GM23338 (cell line): Measurements from ENCODE around the gene NPAS3. TPM values are rescaled to one million over a fixed set of nuclear protein-coding genes. Genes with fewer than 3 reads are reported as not detected.

Experiments used
- ATAC-seq: fragments of 200-7000 bp; cut with Tn5 transposase; 3 replicates; pipeline ENCODE4 v1.9.1; 2020
- DNase-seq: peaks from one replicate; pipeline ENCODE4 v3.0.0-alpha.2; 2015; ENCODE audit warnings: low spot score
- H2AFZ ChIP-seq: fragments of 200-600 bp; sonication (generic); 2 replicates; pipeline ENCODE4 v1.8.0; 2016; ENCODE audit warnings: antibody characterized with exemption, mild to moderate bottlenecking, moderate library complexity
- H3F3A ChIP-seq: fragments of 200-600 bp; sonication (generic); replicated peaks from 2 replicates; pipeline ENCODE4 v1.8.0; 2017; ENCODE audit warnings: antibody characterized with exemption, mixed run types, low read depth
- H3K27ac ChIP-seq: fragments of 200-600 bp; sonication (generic); 2 replicates; pipeline ENCODE4 v1.6.1; 2016; ENCODE audit warnings: low read depth
- H3K27me3 ChIP-seq: fragments of 200-600 bp; sonication (generic); 2 replicates; pipeline ENCODE4 v1.8.0; 2016; ENCODE audit warnings: mild to moderate bottlenecking, mixed run types, moderate library complexity; ENCODE audit not compliant: insufficient read depth
- H3K36me3 ChIP-seq: fragments of 200-600 bp; sonication (generic); 2 replicates; pipeline ENCODE4 v1.8.0; 2016; ENCODE audit warnings: mild to moderate bottlenecking; ENCODE audit not compliant: insufficient read depth
- H3K4me1 ChIP-seq: fragments of 200-600 bp; sonication (generic); 2 replicates; pipeline ENCODE4 v1.8.0; 2016; ENCODE audit warnings: mild to moderate bottlenecking, moderate library complexity; ENCODE audit not compliant: insufficient read depth
- H3K4me2 ChIP-seq: fragments of 200-600 bp; sonication (generic); 2 replicates; pipeline ENCODE4 v1.7.1; 2017; ENCODE audit warnings: mixed run types
- H3K4me3 ChIP-seq: fragments of 200-600 bp; sonication (generic); 2 replicates; pipeline ENCODE4 v1.6.1; 2016; ENCODE audit warnings: mixed run types
- H3K79me2 ChIP-seq: fragments of 200-600 bp; sonication (generic); replicated peaks from 2 replicates; pipeline ENCODE4 v1.8.0; 2017; ENCODE audit warnings: mild to moderate bottlenecking; ENCODE audit not compliant: insufficient read depth
- H3K9me2 ChIP-seq: fragments of 200-600 bp; sonication (generic); 2 replicates; pipeline ENCODE4 v1.8.0; 2017; ENCODE audit not compliant: insufficient read depth
- H4K20me1 ChIP-seq: fragments of 200-600 bp; sonication (generic); replicated peaks from 2 replicates; pipeline ENCODE4 v1.8.0; 2017; ENCODE audit warnings: mild to moderate bottlenecking; ENCODE audit not compliant: insufficient read depth
- H3K27ac Mint-ChIP-seq: 2 replicates; pipeline ENCODE4 v1.8.0; 2020; ENCODE audit warnings: inconsistent platforms, mild to moderate bottlenecking, moderate library complexity, mixed read lengths
- H3K27me3 Mint-ChIP-seq: 3 replicates; pipeline ENCODE4 v1.8.0; 2022; ENCODE audit warnings: low read depth, mild to moderate bottlenecking, moderate library complexity, mixed read lengths, inconsistent platforms; ENCODE audit not compliant: insufficient read depth, poor library complexity
- H3K36me3 Mint-ChIP-seq: 3 replicates; pipeline ENCODE4 v1.8.0; 2021; ENCODE audit warnings: low read depth, mild to moderate bottlenecking, inconsistent platforms, moderate library complexity, mixed read lengths
- H3K4me1 Mint-ChIP-seq: 3 replicates; pipeline ENCODE4 v1.8.0; 2020; ENCODE audit warnings: mild to moderate bottlenecking, inconsistent platforms, mixed read lengths
- H3K4me3 Mint-ChIP-seq: 3 replicates; pipeline ENCODE4 v1.8.0; 2021; ENCODE audit warnings: moderate library complexity, mild to moderate bottlenecking, inconsistent platforms, mixed read lengths
- H3K9me3 Mint-ChIP-seq: 3 replicates; pipeline ENCODE4 v1.8.0; 2020; ENCODE audit warnings: moderate library complexity, mild to moderate bottlenecking, inconsistent platforms, mixed read lengths
- CREB1 ChIP-seq: fragments of 250-450 bp; sonication (Bioruptor Pico); IDR thresholded peaks from 2 replicates; pipeline ENCODE4 v1.5.0; 2020; ENCODE audit warnings: low read depth, mild to moderate bottlenecking, moderate library complexity
- CTCF ChIP-seq, 2 experiments: fragments of 200-600 bp in 1 of 2; sonication (generic) in 1 of 2; conservative IDR thresholded peaks; 2 replicates each; pipeline versions ENCODE4 v1.5.1 to v1.6.1; 2016 to 2017; ENCODE audit warnings: antibody characterized with exemption in 2 of 2, low read depth in 2 of 2, mild to moderate bottlenecking in 2 of 2, moderate library complexity in 1 of 2
- EZH2phosphoT487 ChIP-seq: fragments of 200-600 bp; sonication (generic); IDR thresholded peaks from one replicate; pipeline ENCODE4 v1.8.1; 2018; ENCODE audit warnings: antibody characterized with exemption; ENCODE audit not compliant: unreplicated experiment
- NANOG ChIP-seq: IDR thresholded peaks from 2 replicates; pipeline ENCODE4 v1.6.1; 2016; ENCODE audit warnings: antibody characterized with exemption, borderline replicate concordance
- STAT1 ChIP-seq: IDR thresholded peaks from one replicate; pipeline ENCODE4 v1.6.1; 2016; ENCODE audit warnings: antibody characterized with exemption; ENCODE audit not compliant: unreplicated experiment
- ZNF462 ChIP-seq: fragments of 250-450 bp; sonication (Bioruptor Pico); IDR thresholded peaks from 2 replicates; pipeline ENCODE4 v1.5.0; 2020; ENCODE audit warnings: mild to moderate bottlenecking, moderate library complexity
- polyA plus RNA-seq: library from polyadenylated mRNA; unstranded; fragments of >200 nt; fragmentation: Nextera tagmentation; extraction: Ambion mirVana; gene quantifications from 2 replicates; pipeline ENCODE4 v1.2.1, GENCODE V29; 2016
- total RNA-seq: library from RNA; depleted of rRNA; stranded (reverse); fragments of >200 nt; shearing (Covaris generic); gene quantifications from 2 replicates; pipeline ENCODE4 v1.2.3, GENCODE V29; 2014
- TF ChIP-seq, protein P1 (sequence below): IDR thresholded peaks from 2 replicates; pipeline ENCODE4 v1.6.1; 2016; ENCODE audit warnings: antibody characterized with exemption

NPAS3 gene
- total and polyA plus RNA-seq, 2 experiments from 2014 or later = 0.17 to 0.19 TPM

DNA sequence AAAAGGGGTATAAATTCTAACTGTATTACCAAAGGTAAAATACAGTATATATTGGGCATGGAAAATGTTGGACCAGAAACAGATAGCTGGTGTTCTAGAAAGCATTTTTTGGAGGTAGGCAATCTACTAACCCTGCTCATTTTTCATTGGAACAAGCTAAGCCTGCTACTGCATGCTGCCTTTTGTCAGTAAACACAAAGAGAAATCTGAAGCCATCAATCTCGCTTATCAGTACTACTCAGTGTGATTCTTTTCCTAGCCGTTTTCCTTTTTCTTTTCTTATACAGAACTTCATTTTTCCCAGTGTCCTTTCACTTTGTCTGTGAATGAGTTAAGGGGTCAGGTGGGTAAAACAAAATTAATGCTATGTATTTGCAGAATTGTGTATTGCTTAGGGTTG is 312.3 kb downstream of the NPAS3 start:
- H3K4me1 Mint-ChIP-seq = peaks cover 18% of the 10 kb centered on the region
- Histone ChIP-seq H3K27me3 (no peaks in the 10 kb centered on the region), H3K4me1 (peaks cover 14% of the 10 kb centered on the region; the same call in 1 of the 2 replicates), H3K79me2 (no peaks in the 10 kb centered on the region), H2AFZ (no peak overlapping the region), H3K9me2 (peaks cover 4% of the 10 kb centered on the region; the same call in 1 of the 2 replicates), H3K4me2 (no peak overlapping the region), H3K27ac (no peak overlapping the region), H4K20me1 (no peaks in the 10 kb centered on the region), H3K4me3 (no peak overlapping the region), H3K36me3 (no peaks in the 10 kb centered on the region), H3F3A (no peaks in the 10 kb centered on the region)
- DNase-seq (no peak), ATAC-seq (no peak; the same call in 2 of the 3 replicates)
- no peaks in the 10 kb centered on the region for H3K36me3 Mint-ChIP-seq
- no peaks in the 10 kb centered on the region for H3K9me3 Mint-ChIP-seq
- H3K4me3 Mint-ChIP-seq = no peak overlapping the region
- no peak overlapping the region for H3K27ac Mint-ChIP-seq
- TF ChIP-seq CTCF (conservative IDR thresholded peaks at IDR 0.05; ENCODE audit: low read depth in 2 of 2) (no peak), EZH2phosphoT487 (no peak), CREB1 (no peak), STAT1 (no peak), ZNF462 (CRISPR knock-in tag) (no peak), NANOG (no peak)
- TF ChIP-seq, protein P1, sequence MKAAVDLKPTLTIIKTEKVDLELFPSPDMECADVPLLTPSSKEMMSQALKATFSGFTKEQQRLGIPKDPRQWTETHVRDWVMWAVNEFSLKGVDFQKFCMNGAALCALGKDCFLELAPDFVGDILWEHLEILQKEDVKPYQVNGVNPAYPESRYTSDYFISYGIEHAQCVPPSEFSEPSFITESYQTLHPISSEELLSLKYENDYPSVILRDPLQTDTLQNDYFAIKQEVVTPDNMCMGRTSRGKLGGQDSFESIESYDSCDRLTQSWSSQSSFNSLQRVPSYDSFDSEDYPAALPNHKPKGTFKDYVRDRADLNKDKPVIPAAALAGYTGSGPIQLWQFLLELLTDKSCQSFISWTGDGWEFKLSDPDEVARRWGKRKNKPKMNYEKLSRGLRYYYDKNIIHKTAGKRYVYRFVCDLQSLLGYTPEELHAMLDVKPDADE = no peak
- H3K27me3 Mint-ChIP-seq = peaks cover 2% of the 10 kb centered on the region
